ENCODE results near the gene BABAM2. TPM values are rescaled to one million over a fixed set of nuclear protein-coding genes. Genes with fewer than 3 reads are reported as not detected.

Gene BABAM2
- total RNA-seq, 1 experiment from 2014 or later, result 27.1 TPM

- Histone ChIP-seq H3K9ac (ENCODE audit: extremely low read depth, insufficient read length, low read length) (no peak overlapping the region), H3K27me3 (ENCODE audit: insufficient read depth, low read length) (no peaks in the 10 kb centered on the region), H4K5ac (ENCODE audit: insufficient read length, low read depth, low read length) (no peak overlapping the region), H3K4me1 (ENCODE audit: insufficient read depth, low read length) (no peaks in the 10 kb centered on the region), H3K56ac (ENCODE audit: insufficient read length, low read depth, low read length) (no peak overlapping the region), H2BK5ac (ENCODE audit: insufficient read length, low read length) (no peak overlapping the region), H3K23me2 (ENCODE audit: insufficient read length, low read depth, low read length, poor library complexity, severe bottlenecking) (no peaks in the 10 kb centered on the region), H3K79me1 (ENCODE audit: insufficient read depth, low read depth, low read length, poor library complexity, severe bottlenecking) (no peaks in the 10 kb centered on the region), H3K4me2 (ENCODE audit: insufficient read depth, insufficient read length, low read length) (no peak overlapping the region), H2BK120ac (ENCODE audit: low read depth, low read length, poor library complexity, severe bottlenecking) (no peak overlapping the region), H4K8ac (replicated peaks; ENCODE audit: insufficient read length, low read depth, low read length) (no peak overlapping the region), H2BK15ac (ENCODE audit: low read depth, low read length) (no peak overlapping the region), H3T11ph (ENCODE audit: low read length) (no peak overlapping the region), H2BK20ac (ENCODE audit: low read depth, low read length, poor library complexity, severe bottlenecking) (no peak overlapping the region), H3K14ac (ENCODE audit: insufficient read depth, low read length) (no peak overlapping the region), H3K9me3 (ENCODE audit: control insufficient read depth, low read depth, low read length) (no peaks in the 10 kb centered on the region), H4K20me1 (ENCODE audit: control insufficient read depth, insufficient read depth, insufficient read length) (no peaks in the 10 kb centered on the region), H4K91ac (ENCODE audit: insufficient read length, low read depth, low read length) (no peak overlapping the region), H2BK12ac (ENCODE audit: insufficient read length, low read depth, low read length) (no peak overlapping the region), H2AK5ac (ENCODE audit: insufficient read length, low read length) (no peak overlapping the region), H2AFZ (ENCODE audit: low read length) (no peak overlapping the region), H3K4ac (ENCODE audit: low read depth, low read length) (no peak overlapping the region), H3K27ac (ENCODE audit: insufficient read length, low read depth, low read length) (no peak overlapping the region), H3K18ac (ENCODE audit: insufficient read length, low read depth, low read length) (no peak overlapping the region), H3K79me2 (ENCODE audit: insufficient read depth, low read length) (no peaks in the 10 kb centered on the region), H3K23ac (ENCODE audit: insufficient read length, low read depth, low read length) (no peak overlapping the region)
- Mint-ChIP-seq H3K27ac (no peak overlapping the region; a peak in 1 of 7 replicates), H3K27me3 (ENCODE audit: low read depth) (no peaks in the 10 kb centered on the region; the same call in 1 of the 2 replicates), H3K36me3 (ENCODE audit: insufficient read depth in 1 of 3, low read depth in 3 of 3) (no peaks in the 10 kb centered on the region; a peak in 1 of 7 replicates), H3K9me3 (no peaks in the 10 kb centered on the region), H3K4me3 (no peak overlapping the region), H3K4me1 (peaks cover 5 to 12% of the 10 kb centered on the region in 2 experiments; a peak in 3 of 4 replicates)
- no peak for DNase-seq
- no peak for TF ChIP-seq CTCF (conservative IDR thresholded peaks at IDR 0.05)
- WGBS (ENCODE audit: extremely low coverage, insufficient read length, low lambda C conversion rate), result no CpG with 5 or more reads among the region's 5 CpGs
Measured at GRCh38 chr2:28351621-28352020, 461.1 kb downstream of the BABAM2 start.

All from H9 (cell line).